IPS-18a (cell line): Measurements from ENCODE around the gene CDK14.
"Not testable (repeated sequence)": the region's sequence is repeated elsewhere in the genome, so short reads cannot be mapped to it uniquely, and the experiment has no call there.

Source experiments
- H3K27ac ChIP-seq: one replicate; pipeline ENCODE4 v1.5.1; 2013; ENCODE audit warnings: low read length
- H3K27me3 ChIP-seq: one replicate; pipeline ENCODE4 v1.6.1; 2013; ENCODE audit warnings: mild to moderate bottlenecking, low read length; ENCODE audit not compliant: control insufficient read depth, insufficient read depth
- H3K36me3 ChIP-seq: one replicate; pipeline ENCODE4 v1.6.1; 2013; ENCODE audit warnings: low read depth, low read length; ENCODE audit not compliant: control insufficient read depth
- H3K4me1 ChIP-seq: one replicate; pipeline ENCODE4 v1.6.1; 2013; ENCODE audit warnings: low read depth, low read length; ENCODE audit not compliant: control insufficient read depth
- H3K4me3 ChIP-seq: one replicate; pipeline ENCODE4 v1.5.1; 2013; ENCODE audit warnings: low read length
- H3K9ac ChIP-seq: one replicate; pipeline ENCODE4 v1.6.1; 2013; ENCODE audit warnings: mild to moderate bottlenecking, low read length, moderate library complexity
- H3K9me3 ChIP-seq: one replicate; pipeline ENCODE4 v1.6.1; 2013; ENCODE audit warnings: low read depth, low read length; ENCODE audit not compliant: control insufficient read depth

CDK14 gene

DNA sequence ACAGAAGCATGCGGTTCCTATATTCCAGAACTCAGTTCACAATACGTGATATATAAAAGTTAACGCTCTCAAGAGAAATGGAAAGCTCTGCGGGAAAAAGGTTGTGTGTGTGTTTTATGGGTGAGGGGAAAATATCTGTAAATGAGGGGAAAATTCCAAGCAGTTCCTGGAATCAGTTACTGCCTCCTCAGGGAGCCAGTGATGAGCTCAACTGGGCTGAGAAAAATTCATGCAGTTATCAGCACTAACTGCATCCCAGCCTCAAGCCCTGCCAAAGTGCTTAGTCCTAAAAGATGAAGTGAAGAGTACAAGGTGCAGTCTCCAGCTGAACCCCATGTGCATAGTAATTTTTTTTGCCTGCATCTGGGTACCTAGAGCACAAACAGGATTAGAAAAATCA lies 191.9 kb downstream of the CDK14 start:
- H3K9me3 ChIP-seq: peaks cover 8% of the 10 kb centered on the region
- no peak overlapping the region for H3K9ac ChIP-seq
- no peaks in the 10 kb centered on the region for H3K27me3 ChIP-seq
- no peak overlapping the region for H3K27ac ChIP-seq
- no peak overlapping the region for H3K4me3 ChIP-seq
- H3K36me3 ChIP-seq: no peaks in the 10 kb centered on the region
- H3K4me1 ChIP-seq: peaks cover 3% of the 10 kb centered on the region

DNA sequence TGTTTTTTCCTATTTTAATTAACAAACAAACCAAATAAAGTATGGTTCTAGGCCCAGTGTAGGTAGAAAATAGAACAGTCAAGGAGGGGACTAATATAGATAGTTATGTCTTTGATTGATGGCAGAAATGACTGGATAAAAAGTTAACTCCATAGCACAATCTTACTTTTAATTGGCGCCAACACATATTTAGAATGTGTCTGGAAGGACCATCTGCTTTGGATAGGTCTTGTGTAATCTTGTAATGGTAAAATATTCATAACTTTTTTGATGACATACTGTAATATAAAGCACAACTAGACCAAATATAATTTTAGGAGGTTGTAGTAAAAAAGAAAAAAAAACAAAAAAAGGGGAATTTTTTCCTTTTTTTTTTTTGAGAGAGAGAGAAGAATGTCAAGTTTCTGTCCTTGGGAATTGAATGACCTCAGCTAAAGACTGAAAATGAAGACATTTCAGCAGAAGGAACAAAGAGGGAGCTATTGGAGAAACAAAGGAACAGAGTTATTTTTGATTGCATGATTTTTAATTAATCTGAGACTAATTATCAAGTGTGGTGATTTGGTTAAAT lies 193.7 kb downstream of the CDK14 start:
- H3K36me3 ChIP-seq: no peaks in the 10 kb centered on the region
- H3K27me3 ChIP-seq: no peaks in the 10 kb centered on the region
- peaks cover 3% of the 10 kb centered on the region for H3K4me1 ChIP-seq
- H3K9me3 ChIP-seq: peaks cover 13% of the 10 kb centered on the region
- no peak overlapping the region for H3K9ac ChIP-seq
- H3K27ac ChIP-seq: no peak overlapping the region
- H3K4me3 ChIP-seq: no peak overlapping the region

DNA sequence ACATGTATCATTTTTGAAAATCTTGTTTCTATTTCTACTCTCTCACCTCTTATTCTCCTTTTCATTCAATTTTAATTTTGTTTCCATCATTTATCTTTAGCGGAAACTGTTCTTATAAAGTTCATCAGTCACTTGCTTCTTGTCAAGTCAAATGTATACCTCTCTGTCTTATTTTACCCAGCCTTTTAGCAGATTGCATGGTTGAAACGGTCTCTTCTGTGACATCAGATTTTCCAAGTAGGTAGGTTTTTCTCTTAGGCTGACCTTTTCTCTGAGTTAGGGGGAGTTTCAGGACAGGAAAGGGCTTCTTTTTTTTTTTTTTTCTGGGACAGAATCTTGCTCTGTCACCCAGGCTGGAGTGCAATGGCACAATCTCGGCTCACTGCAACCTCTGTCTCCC lies 195.5 kb downstream of the CDK14 start:
- Histone ChIP-seq H3K27ac (no peak overlapping the region), H3K27me3 (no peaks in the 10 kb centered on the region)

DNA sequence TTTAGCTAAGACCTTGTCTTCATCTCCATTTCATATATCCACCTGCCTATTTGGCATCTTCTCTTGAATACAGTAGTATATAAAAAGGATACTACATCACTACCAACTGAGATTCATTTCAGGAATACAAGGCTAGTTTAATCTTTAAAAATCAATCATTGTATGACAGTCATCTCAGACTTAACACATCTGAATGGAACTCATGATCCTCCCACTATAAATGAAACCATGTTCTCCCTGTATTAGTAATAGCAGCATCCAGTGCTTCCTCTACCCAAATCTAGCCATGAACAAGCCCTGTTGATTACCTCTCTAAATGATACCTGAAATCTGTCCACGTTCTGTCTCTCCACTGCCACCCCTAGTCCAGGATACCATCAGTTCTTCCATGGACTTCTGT lies 196.2 kb downstream of the CDK14 start:
- Histone ChIP-seq H3K9ac (no peak overlapping the region), H3K36me3 (no peaks in the 10 kb centered on the region), H3K27ac (no peak overlapping the region), H3K4me3 (no peak overlapping the region), H3K4me1 (peaks cover 3% of the 10 kb centered on the region), H3K9me3 (peaks cover 13% of the 10 kb centered on the region), H3K27me3 (no peaks in the 10 kb centered on the region)

More for the DNA sequence above, 195.5 kb downstream of the CDK14 start:
- H3K9me3 ChIP-seq: peaks cover 13% of the 10 kb centered on the region
- H3K36me3 ChIP-seq: no peaks in the 10 kb centered on the region
- peaks cover 3% of the 10 kb centered on the region for H3K4me1 ChIP-seq
- H3K4me3 ChIP-seq: no peak overlapping the region
- no peak overlapping the region for H3K9ac ChIP-seq

DNA sequence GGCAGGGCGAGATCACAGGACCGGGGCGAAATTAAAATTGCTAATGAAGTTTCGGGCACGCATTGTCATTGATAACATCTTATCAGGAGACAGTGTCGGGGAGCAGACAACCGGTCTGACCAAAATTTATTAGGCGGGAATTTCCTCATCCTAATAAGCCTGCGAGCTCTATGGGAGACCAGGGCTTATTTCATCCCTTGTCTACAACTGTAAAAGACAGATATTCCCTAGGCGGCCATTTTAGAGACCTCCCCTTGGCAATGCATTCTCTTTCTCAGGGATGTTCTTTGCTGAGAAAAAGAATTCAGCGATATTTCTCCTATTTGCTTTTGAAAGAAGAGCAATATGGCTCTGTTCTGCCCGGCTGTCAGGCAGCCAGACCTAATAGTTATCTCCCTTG lies 198.1 kb downstream of the CDK14 start:
- not testable (repeated sequence) for H3K4me3 ChIP-seq, H3K36me3 ChIP-seq, H3K4me1 ChIP-seq, H3K27ac ChIP-seq, H3K27me3 ChIP-seq, H3K9ac ChIP-seq
- H3K9me3 ChIP-seq: peaks cover 13% of the 10 kb centered on the region

DNA sequence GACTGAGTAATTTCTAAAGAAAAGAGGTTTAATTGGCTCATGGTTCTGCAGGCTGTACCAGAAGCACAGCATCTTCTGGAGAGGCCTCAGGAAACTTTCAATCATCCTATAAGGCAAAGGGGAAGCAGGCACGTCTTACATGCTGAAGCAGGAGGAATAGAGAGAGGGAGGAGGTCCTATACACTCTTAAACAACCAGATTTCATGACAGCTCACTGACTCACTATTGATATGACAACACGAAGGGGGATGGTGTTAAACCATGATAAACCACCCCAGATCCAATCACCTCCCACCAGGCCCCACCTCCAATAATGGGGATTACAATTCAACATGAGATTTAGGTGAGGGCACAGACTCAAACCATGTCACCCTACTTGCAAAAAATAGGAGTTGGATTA lies 201.5 kb downstream of the CDK14 start:
- Histone ChIP-seq H3K36me3 (no peaks in the 10 kb centered on the region), H3K4me1 (no peaks in the 10 kb centered on the region), H3K9ac (no peak overlapping the region), H3K27me3 (no peaks in the 10 kb centered on the region), H3K4me3 (no peak overlapping the region), H3K9me3 (peaks cover 10% of the 10 kb centered on the region), H3K27ac (no peak overlapping the region)

DNA sequence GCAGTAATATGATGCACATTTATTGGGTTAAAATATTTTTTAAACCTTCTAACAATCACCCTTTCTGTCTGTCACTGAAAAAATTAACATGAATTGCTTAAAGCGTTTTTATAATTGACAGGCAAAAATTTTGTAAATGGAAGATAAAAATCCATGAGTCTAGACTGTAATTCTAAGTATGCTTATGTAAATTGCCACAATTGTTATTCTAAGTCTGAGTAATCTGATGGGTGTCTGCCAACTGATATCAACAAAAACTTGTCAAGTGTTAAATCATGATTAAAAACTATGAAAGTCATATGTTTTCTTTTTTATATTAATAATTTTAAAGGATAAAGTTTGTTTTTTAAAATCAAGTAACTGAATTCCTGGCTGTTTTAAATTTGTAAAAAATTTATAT lies 208.2 kb downstream of the CDK14 start:
- no peaks in the 10 kb centered on the region for H3K4me1 ChIP-seq
- no peaks in the 10 kb centered on the region for H3K9me3 ChIP-seq
- no peaks in the 10 kb centered on the region for H3K27me3 ChIP-seq
- H3K4me3 ChIP-seq: no peak overlapping the region
- no peaks in the 10 kb centered on the region for H3K36me3 ChIP-seq
- no peak overlapping the region for H3K27ac ChIP-seq
- H3K9ac ChIP-seq: no peak overlapping the region

DNA sequence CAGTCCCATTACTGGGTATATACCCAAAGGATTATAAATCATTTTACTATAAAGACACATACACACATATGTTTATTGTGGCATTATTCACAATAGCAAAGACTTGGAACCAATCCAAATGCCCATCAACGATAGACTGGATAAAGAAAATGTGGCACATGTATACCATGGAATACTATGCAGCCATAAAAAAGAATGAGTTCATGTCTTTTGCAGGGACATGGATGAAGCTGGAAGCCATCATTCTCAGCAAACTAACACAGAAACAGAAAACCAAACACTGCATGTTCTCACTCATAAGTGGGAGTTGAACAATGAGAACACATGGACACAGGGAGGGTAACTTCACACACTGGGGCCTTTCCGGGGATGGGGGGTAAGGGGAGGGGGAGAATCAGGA lies 219.4 kb downstream of the CDK14 start:
- not testable (repeated sequence) for H3K4me1 ChIP-seq, H3K27me3 ChIP-seq, H3K36me3 ChIP-seq, H3K9me3 ChIP-seq, H3K27ac ChIP-seq, H3K9ac ChIP-seq, H3K4me3 ChIP-seq

DNA sequence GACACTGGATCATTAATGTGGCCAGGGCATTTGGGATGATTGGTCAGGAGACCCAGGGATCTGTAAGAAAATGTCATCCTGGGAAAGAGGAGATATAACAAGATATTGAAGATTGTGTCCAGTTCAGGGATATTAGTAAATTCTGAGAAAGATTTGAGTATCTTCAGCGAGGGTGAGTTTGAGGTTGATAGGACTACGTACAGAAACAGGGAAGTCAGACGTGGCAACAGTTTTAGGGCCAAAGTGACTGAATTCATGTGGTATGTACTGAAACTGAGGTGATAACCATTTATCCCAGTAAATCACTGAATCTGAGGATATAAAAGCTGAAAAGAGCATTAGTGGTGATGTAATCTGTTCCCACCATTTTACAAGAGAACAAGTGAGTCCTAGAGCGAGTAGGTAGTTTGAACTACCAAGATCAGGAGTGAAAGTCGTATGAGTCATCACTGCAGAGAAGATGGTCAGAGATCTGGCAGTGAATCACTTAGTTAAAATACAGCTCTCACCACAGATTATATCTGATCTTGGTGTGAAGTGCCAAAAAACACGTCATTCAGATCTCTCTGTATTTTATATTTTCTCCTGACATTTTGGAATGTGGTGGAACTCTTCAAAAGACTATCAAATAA lies 220.5 kb downstream of the CDK14 start:
- Histone ChIP-seq H3K9ac (no peak overlapping the region), H3K27me3 (no peaks in the 10 kb centered on the region), H3K4me1 (peaks cover 5% of the 10 kb centered on the region), H3K36me3 (no peaks in the 10 kb centered on the region), H3K4me3 (no peak overlapping the region), H3K9me3 (no peaks in the 10 kb centered on the region), H3K27ac (no peak overlapping the region)

DNA sequence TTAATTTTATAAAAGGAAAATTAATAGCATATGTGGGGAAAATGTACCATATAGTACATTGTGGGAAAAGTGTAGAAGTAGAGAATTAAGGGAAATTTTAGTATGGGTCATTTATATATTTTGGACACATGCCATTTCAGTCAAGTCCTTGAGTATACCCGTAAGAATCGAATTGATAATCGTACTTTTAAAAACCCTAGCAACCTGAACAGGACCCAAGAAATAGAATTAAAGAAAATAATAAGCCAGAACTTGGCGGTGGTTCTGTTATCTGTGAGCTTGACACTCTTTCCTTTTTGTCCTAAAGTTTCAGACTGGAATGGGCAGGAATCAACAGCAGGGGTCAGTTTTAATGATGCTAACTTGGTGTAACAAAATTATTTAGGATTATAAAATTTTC lies 221.0 kb downstream of the CDK14 start:
- Histone ChIP-seq H3K27me3 (no peaks in the 10 kb centered on the region), H3K27ac (no peak overlapping the region), H3K36me3 (no peaks in the 10 kb centered on the region), H3K4me3 (no peak overlapping the region), H3K9me3 (no peaks in the 10 kb centered on the region), H3K4me1 (peaks cover 5% of the 10 kb centered on the region), H3K9ac (no peak overlapping the region)

DNA sequence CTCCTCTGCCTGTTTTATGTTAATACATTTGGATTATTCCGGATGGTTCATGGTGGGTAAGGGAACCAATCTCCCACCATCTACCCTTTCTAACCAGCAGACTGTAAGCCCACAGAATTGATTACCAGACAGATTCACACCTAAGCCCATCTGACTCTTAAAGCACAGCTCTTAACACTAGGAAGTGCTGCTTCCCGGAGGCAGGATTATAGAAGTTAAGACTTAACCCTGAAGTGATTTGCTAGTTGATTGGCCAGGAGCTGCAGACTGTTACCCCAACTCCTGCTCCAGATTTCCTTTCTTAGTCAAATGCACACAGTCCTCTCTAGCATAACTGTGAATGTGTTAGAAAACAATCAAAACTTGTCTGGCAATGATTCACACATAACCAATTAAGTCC lies 221.7 kb downstream of the CDK14 start:
- Histone ChIP-seq H3K9me3 (no peaks in the 10 kb centered on the region), H3K9ac (no peak overlapping the region), H3K4me3 (no peak overlapping the region), H3K36me3 (no peaks in the 10 kb centered on the region), H3K27me3 (no peaks in the 10 kb centered on the region), H3K4me1 (peaks cover 5% of the 10 kb centered on the region), H3K27ac (no peak overlapping the region)

DNA sequence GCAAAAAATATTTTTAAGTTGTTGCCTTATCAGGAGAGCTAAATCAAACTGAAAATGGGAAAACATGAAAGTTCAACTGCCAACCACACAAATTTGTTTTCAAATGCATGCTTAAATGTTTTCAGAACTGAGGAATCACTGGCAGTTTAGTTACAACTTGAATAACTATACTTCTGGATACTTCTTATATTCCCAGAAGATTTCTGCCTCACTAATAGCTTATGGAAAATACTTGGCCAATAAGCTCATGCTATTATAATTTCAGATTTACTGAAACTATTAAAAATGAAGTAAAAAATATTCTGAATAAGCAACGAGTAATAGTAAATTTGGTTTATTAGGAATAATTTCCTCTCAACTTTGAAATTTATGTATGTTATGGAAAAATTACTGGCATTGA lies 222.2 kb downstream of the CDK14 start:
- H3K9ac ChIP-seq: no peak overlapping the region
- H3K36me3 ChIP-seq: no peaks in the 10 kb centered on the region
- H3K4me3 ChIP-seq: no peak overlapping the region
- H3K27me3 ChIP-seq: no peaks in the 10 kb centered on the region
- no peak overlapping the region for H3K27ac ChIP-seq
- no peaks in the 10 kb centered on the region for H3K9me3 ChIP-seq
- H3K4me1 ChIP-seq: peaks cover 5% of the 10 kb centered on the region
